Cardiac fibroblast (primary cell): ENCODE results near the gene LY9.

ENCODE experiments used
- DNase-seq, 2 donors: peaks; one replicate each; pipeline versions ENCODE4 v3.0.0 to v3.0.0-alpha.2; 2010; ENCODE audit warnings: low read depth in 2 of 2
- H3K4me3 ChIP-seq, 2 donors: replicated peaks in 1 of 2; 1 replicate in 1 of 2; 2 replicates in 1 of 2; pipeline ENCODE4 v1.5.1; 2011; ENCODE audit warnings: low read depth in 2 of 2, low read length in 2 of 2, mild to moderate bottlenecking in 2 of 2, moderate library complexity in 1 of 2
- TF ChIP-seq, protein P1 (sequence below): IDR thresholded peaks from one replicate; pipeline ENCODE4 v1.5.1; 2011; ENCODE audit warnings: low read depth, mild to moderate bottlenecking, low read length, inconsistent platforms

LY9 gene

DNA sequence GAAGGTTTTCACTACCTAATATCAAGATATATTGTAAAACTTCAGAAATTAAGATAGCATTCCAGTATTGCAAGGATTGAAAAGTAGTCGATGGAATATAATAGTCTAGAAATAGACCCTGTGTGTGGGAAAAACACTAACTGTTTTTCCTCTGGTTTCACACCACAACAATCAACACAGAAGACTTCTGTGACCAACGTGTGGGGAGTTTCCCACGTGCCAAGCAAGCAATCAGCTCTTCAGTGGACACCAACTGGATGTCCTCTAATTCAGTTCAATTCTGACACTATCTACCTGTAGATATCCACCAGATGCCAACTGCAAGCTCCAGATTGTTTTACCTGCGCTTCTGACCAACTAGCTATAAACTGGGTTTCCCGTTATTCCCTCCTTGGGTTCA, 54.6 kb downstream of the LY9 start:
- no peak for DNase-seq
- TF ChIP-seq, protein P1, sequence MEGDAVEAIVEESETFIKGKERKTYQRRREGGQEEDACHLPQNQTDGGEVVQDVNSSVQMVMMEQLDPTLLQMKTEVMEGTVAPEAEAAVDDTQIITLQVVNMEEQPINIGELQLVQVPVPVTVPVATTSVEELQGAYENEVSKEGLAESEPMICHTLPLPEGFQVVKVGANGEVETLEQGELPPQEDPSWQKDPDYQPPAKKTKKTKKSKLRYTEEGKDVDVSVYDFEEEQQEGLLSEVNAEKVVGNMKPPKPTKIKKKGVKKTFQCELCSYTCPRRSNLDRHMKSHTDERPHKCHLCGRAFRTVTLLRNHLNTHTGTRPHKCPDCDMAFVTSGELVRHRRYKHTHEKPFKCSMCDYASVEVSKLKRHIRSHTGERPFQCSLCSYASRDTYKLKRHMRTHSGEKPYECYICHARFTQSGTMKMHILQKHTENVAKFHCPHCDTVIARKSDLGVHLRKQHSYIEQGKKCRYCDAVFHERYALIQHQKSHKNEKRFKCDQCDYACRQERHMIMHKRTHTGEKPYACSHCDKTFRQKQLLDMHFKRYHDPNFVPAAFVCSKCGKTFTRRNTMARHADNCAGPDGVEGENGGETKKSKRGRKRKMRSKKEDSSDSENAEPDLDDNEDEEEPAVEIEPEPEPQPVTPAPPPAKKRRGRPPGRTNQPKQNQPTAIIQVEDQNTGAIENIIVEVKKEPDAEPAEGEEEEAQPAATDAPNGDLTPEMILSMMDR, result no peak
- H3K4me3 ChIP-seq, result no peak overlapping the region

DNA sequence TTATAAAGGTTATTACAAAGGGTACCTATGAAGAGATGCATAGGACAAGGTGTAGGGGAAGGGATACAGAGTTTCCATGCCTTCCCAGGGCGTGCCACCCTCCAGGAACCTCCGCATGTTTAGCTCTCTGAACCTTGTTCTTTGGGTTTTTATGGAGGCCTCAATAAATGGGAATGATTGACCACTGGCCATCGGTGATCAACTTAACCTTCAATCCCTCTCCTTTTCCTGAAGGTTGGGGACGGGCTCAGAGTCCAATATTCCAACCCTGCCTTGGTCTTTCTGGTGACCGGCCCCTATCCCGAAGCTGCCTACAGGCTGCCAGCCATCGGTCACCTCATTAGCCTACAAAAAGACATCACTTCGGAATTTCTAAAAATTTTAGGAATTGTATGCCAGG, 55.0 kb downstream of the LY9 start:
- H3K4me3 ChIP-seq, result no peak overlapping the region
- TF ChIP-seq, protein P1, result no peak
- DNase-seq, result no peak

DNA sequence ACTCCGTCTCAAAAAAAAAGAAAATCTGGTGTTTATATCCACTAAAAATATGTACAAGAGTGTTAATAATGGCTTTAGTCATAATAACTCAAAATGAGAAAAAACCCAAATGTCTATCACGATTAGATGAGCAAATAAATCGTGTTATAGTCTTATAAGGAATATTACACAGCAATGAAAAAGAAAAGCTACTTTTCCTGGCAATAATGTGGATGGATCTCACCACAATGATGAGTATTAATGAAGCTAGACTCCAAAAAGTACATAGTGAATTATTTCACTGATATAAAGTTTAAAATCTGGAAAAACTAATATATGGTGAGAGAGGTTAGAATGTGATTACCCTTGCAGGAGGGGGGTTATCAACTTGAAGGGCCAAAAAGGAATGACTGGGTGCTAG, 57.0 kb downstream of the LY9 start:
- TF ChIP-seq, protein P1, result no peak
- H3K4me3 ChIP-seq, result no peak overlapping the region
- no peak for DNase-seq

DNA sequence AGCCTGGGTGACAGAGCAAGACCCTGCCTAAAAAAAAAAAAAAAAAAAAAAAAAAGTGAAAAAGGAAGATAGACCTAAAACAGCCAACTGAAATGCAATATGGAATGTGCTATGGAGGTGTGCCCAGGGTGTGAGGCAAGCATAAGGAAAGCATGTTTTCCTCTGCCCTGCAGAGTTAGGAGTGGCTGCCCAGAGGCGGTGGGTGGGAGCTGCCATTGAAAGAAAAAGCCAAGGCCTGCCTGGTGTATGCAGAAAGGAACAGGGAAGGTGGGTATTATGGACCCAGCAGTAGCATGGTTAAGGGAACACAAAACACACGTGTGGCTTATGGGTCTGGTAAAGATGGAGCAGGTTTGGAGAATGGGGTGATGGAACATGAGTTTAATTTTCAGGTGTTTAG, 57.8 kb downstream of the LY9 start:
- TF ChIP-seq, protein P1, result no peak
- DNase-seq, result no peak
- no peak overlapping the region for H3K4me3 ChIP-seq

DNA sequence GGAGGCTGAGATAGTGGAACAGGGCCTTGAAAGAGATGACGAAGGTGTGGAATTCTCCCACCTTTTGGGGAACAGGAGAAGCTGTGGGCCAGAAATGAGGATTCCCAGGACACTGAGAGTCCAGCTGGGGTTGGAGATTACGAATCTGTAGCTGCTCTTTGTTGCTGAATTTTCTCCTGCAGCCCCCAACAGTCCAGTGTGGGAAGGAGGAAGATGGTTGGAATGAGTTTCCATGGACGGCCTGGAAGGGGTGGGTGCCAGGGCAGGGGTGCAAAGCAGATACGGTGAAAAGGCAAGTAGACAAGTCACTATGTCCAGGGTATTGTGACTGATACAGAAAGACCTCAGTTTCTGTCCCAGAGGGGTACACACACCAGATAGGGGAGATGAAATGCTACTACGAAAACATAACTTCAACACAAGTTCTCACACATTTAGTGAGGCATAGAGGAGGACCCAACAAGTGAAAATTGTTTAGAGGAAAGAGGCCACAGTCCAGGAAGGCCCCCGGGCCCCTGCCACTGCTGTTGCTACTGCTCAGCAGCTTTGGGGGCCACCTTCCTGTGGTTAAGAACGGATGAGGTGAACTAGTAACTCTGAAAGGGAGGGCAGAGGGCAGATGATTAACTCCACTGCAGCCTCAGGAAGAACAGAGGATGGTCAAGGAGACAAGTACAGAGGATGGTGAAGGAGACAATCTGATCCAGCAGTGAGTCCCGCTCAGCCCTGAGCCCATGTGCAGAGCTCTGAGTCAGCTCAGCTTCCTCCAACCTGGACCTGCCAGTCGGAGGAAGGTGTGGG, 59.4 kb downstream of the LY9 start:
- TF ChIP-seq, protein P1, result no peak
- no peak for DNase-seq
- no peak overlapping the region for H3K4me3 ChIP-seq

DNA sequence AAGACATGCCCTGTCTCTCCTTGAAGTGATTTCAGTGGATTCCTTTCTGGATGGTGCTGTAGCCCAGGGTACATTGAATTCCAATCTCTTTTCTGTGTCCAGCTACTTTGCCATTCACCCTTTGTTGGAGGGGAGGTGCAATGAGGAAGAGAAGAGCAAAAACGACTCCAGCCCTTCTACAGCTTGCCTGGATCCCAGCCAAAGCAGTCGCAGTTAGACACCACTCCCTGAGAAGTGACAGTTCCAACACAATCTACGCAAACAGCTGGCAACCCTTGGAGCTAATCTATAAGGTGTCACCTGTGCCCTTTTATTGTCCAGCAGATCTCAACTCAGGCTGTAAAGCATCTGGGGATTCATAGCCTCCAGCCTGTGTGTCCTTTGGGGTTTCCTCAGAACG, 62.1 kb downstream of the LY9 start:
- TF ChIP-seq, protein P1, result no peak
- H3K4me3 ChIP-seq, result no peak overlapping the region

DNA sequence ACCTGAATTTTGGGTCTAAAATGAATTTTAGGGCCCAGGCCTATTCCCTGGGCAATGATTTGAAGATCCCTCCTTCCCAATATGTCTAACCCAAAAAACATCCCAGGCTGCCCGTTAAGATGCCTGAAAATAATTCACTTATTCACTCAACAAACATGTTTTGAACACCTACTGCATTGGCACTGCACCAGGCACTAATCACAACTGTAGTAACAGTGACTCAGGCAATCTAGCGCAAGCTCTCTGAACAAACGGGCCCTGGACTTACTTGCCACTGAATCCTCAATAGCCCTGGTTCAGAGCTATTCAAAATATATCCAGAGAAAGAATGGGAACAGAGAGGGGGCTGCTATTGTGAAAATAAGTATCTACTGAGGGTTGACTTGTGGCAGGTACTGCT, 62.5 kb downstream of the LY9 start:
- TF ChIP-seq, protein P1, result no peak
- no peak for DNase-seq
- no peak overlapping the region for H3K4me3 ChIP-seq

More for the DNA sequence above, 62.1 kb downstream of the LY9 start:
- no peak for DNase-seq
